Ramos (cell line): ENCODE measurements around the gene SEPTIN12.
"Not testable (repeated sequence)": the region's sequence is repeated elsewhere in the genome, so short reads cannot be mapped to it uniquely, and the experiment has no call there.

Source experiments
- in situ Hi-C: fragments of 300-500 bp; cut with MboI; formaldehyde crosslinking; loops from one replicate; pipeline ENCODE4 v1.14.3; 2022; ENCODE audit warnings: low sequenced_read_pairs; ENCODE audit not compliant: unreplicated experiment

SEPTIN12 gene

DNA sequence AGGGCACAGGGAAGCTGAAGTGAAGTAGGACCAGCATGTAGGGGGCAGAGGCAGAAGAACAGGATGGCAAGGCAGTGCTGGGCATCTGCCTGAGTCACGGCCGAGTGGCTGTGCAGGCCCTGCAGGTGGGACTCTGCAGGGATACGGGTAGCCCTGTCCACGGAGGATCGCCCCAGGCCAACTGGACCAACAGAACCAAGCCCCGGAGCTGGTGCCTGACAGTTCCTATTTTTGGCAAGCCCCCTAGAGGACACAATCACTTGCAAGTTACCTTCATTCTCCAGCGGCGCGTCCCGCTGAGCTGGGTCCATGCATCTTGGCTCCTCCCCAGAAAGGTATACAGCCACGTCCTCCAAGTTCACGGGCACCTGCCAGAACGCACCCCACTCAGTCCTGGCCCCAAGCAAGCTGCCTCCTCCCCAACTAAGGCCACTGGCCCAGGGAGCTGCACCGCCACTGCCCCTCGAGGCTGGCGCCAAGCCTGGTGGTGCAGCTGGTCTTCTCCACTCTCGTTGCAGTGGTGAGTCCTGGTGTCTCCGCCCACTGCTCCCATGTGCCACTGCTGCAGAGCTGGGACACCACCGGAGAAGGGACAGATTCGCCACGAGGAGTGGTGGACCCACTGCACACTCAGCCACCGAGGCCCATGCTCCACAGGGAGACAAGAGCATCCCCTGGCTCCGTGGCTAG lies 27.8 kb downstream of the SEPTIN12 start:
- in situ Hi-C loops: no loop called here

DNA sequence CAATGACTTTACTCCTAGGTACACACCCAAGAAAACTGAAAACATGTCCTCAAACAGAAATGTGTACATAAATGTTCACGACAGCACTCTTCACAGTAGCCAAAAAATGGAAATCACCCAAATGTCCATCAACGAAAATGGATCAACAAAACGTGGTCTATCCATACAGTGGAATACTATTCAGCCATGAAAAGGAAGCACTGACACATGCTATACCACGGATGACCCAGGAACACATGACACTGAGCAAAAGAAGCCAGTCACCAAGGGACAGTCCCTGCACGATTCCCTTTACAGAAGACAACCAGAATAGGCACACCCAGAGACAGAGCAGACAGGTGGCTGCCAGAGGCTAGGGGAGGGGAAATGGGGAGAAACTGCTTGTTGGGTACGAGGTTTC lies 32.5 kb downstream of the SEPTIN12 start:
- in situ Hi-C loops: no loop called here

DNA sequence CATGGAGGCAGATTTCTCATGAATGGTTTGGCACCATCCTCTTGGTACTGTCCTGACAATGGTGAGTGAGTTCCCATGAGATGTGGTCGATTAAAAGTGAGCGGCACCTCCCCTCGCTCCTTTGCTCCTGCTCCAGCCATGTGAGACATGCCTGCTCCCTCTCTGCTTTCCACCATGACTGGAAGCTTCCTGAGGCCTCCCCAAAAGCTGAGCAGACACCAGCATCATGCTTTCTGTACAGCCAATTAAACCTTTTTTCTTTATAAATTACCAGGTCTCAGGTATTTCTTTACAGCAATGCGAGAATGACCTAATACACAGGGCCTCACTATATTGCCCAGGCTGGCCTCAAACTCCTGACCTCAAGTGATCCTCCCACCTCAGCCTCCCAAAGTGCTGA lies 33.3 kb downstream of the SEPTIN12 start:
- in situ Hi-C loops: no loop called here

DNA sequence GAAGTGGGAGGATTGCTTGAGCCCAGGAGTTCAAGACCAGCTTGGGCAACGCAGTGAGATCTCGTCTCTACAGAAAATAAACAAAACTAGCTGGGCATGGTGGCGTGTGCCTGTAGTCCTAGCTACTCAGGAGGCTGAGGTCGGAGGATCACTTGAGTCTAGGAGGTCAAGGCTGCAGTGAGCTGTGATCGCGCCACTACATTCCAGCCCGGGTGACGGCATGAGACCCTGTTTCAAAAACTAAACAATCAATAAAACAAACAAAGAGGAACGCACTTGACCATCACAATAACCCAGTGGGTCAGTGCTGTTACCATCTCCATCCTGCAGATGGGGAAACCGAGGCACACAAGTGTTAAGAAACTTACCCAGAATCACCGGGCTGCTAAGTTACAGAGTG lies 34.9 kb downstream of the SEPTIN12 start:
- in situ Hi-C loops: no loop called here

DNA sequence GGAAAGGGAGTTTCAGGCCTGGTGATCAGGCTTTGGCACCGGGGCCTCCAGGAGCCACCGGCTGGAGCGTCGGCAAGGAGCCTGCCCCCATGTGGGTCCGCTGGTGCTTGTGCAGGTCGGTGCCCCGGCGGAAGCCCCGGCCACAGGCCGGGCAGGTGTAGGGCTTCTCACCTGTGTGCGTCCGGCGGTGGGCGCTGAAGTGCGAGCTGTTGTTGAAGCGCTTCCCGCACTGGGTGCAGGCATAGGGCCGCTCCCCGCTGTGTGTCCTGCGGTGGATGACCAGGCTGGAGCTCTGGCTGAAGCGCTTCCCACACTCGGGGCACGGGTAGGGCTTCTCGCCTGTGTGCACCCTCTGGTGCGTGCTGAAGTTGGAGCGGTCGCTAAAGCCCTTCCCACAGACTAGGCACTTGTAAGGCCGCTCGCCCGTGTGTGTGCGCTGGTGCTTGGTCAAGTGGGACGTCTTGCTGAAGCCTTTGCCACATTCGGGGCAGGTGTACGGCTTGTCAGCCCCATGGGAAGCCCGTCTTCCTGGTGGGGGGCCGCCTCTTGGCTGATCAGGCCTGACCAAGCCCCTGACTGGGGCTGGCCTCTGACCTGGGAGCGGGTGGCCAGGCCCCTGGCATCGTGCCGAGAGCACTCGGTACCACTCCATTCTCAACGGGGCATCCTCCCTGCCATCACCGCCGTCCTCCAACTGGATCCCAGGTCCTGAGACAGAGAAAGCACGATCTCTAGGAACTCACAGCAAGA lies 35.6 kb downstream of the SEPTIN12 start:
- in situ Hi-C loops: no loop called here

DNA sequence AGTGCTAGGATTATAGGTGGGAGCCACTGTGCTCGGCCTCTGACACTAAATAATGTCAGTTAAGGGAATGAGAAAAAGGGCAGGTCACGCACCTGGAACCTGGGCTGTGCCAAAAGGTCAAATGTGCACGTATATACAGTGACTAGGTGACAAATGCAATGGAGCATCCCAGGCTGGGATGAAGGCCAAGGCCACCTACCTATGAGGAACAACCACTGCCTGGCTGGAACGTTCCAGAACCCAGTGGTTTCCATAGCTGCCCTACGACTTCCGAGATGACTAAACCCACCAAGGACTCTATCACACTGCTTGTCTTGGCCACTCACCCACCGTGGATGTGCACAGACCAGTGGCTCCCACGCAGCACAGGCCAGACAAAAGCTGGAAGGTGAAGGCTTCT lies 37.2 kb downstream of the SEPTIN12 start:
- in situ Hi-C loops: no loop called here

DNA sequence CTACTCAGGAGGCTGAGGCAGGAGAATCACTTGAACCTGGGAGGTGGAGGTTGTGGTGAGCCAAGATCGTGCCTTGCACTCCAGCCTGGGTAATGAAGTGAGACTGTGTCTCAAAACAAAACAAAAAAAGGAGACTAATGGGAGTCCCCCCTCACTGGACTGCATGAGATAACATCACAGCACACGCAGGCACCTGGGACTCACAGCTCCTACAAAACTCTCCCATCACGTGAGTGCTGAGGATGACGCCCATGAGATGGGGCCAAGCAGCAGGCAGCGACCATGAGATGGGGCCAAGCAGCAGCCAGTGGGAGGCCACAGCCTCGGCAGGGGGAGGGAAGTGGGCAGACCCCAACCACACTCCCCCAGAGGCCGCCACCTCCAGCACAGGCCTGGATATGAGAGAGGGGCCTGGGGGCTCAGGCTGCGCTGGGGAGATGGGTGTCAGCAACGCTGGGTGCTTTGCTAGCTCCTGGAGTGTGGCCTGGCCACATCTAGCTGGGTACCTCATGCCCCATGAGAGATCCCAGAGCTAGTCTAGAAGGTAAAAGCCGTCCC lies 38.4 kb downstream of the SEPTIN12 start:
- in situ Hi-C loops: no loop called here

DNA sequence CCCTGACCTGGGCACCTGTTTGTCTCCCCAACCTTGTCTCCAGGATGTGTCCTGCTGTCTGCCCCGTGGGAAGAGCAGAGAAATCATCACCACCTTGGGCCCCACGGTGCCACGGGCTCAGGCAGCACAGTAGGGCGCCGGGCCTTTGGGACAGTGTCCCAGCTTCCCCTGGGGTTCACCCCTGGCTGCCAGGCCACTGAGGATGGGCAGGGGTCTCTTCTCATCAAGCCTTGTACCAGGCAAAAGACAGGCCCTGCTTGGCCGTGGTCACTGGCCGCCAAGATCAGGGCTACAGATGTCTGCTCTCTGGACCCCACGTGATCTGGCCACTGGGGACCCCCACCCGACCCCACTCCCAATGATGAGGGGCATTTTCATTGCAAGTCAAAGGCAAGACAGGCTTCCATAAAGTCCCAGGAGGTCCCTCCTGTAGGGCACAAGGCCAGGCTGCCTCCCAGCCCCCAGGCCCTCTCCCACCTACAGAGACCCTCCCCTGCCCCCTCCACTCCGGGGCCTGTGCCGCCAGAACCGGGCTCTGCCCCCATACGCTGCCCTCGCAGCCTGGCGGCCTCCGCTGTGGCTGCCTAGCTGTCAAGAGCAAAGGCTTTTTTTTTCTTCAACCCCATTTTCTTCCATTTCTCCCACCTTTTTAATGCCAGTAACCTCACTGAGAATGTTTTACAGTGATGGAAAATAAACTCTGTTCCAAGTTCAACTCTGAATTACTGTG lies 39.3 kb downstream of the SEPTIN12 start:
- in situ Hi-C loops: no loop called here

DNA sequence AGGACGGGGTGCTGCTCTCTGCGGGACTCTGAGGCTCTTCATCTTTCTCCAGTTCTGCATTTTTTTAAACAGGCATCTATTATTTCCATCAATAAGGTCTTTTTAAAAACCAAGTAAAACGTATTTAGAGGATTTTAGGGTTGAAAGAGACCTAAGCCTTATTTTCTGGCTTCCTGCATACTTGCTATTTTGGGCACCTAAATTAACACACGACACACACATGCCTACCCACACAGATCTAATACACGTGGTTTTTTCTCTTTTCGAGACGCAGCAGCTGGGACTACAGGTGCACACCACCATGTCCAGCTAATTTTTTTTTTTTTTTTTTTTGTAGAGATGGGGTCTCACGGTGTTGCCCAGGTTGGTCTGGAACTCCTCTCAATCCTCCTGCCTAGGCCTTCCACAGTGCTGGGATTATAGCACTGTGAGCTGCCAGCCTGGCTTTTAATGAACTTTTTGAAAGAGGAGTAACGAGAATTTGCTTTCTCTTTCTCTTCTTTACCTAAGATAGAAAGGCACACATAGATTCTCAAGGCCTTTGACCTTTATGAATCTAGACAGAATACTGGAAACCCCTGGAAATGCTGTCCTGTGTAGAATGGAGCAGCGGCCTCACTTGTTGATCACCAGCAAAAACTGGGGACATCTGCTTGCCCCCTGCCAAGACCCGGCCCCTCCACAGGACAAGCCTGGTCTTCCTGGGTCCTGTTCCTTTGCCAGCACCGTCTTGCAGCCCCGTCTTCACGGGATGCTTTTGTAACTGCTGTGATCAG lies 40.1 kb downstream of the SEPTIN12 start:
- in situ Hi-C loops: no loop called here

DNA sequence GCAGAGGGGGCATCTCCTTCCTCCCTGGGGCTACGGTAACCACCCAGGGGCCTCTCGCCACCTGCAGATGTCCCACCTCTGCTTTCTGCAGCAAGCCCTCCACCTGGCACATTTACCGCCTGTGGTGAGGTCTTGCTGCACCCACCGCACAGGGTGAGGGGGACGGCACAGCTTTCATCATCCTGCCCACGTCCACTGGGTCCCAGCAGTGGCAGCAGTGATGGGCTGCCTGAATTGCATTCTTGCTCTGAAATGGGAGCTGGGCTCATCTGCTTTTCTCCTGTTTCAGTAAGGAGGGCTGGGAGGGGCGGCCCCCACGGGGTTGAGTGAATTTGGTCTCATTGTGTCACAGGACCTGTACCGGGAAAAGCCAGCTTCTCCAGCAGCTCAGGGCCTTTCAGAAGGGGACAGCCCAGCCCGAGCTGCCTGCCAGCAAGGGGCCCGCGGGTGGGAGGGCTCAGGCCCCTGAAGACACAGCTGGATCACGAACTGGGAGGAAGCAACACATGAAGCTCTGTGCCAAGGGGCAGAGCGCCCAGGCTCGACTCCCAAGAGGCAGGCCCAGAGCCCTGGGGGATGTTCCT lies 41.1 kb downstream of the SEPTIN12 start:
- in situ Hi-C loops: no loop called here

DNA sequence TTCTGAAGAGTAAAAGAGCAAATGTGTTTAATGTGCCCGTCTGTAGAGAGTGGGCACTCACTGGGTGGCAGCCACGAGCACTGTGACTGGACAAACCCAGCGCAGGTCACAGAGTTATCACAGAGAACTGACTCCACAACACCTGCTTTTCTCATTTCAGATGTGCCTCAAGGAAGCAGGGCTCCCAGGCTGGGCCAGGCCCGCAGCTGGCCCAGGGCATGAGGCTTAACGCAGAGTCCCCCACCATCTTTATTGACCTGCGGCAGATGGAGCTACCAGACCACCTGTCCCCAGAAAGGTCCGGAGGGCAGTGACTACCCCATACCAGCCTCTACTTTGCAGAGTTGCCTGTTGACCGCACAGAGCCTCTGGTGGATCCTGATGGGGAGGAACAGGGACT lies 41.9 kb downstream of the SEPTIN12 start:
- in situ Hi-C loops: no loop called here

DNA sequence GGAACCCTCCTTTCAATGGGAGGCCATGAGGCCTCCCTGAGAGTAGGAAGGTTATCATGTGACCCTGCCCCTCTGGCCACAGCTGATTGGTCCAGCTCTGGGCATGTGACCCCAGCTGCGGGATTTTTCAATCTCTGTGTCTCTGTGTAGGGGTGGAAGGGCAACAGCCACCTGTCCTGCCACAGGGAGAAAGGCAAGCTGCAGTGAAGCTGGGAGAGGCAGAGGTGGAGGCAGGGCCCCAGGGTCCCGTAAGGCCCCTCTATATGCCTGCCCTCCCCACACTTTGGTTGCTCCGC lies 42.9 kb downstream of the SEPTIN12 start:
- in situ Hi-C loops: no loop called here

DNA sequence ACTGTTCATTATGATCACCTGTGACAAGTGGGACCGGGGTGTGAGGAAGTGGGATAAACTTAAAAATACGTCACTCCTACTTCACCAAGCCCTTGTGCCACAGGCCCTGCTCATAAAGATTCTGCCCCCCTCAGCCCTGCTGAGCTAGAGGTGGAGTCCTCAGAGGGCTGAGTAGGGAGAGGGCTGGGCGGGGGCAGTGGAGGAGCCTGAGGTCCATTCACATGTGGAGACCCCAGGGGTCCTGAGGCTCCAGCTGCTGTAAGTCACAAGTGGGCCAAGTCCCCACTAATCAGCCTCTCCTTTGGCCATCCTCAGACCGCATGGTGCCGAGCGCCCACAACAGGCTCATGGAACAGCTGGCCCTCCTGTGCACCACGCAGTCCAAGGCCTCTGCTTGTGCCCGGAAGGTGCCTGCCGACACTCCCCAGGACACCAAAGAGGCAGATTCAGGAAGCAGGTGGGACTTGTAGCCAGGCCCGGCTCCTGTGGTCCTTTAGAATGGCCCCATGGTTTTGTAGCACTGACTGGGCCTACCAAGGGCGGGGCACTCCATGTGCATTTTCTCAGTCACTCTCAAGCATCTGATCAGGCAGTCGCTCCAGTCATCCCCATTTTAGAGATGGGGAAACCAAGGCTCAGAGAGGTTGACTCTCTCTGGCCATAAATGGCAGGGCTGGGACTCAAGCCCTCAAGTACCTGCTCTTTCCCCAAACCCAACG lies 43.4 kb downstream of the SEPTIN12 start:
- in situ Hi-C loops: no loop called here

DNA sequence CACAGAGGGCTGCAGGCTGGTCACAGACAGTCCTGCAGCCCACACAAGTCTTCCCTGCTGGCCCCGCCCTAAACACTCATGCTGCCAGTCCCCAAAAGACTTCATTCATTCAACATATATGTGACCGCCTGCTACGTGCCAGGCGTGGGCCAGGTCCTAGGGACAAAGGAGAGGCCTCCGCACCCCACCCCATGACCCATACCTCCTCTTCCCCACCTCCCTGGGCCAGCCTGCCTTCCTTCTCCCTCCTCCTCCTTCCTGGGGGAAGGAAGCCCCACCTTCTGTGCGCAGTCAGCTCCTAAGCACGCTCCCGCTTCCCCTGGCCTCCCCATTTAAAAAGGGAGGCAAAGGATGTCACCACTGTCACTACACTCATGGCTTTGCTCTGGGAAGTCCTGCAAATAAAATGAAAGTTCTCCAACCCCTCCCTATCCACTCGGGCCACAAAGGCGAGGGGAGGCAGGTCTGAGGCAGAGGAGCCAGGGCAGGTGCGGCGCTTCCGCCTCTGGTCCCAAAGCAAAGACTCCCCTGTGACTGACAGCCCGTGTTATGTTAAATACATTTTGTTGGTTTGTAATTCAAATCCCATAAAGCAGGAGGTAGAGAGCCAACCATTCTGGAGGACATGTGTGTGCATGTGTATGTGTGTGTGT lies 44.8 kb downstream of the SEPTIN12 start:
- in situ Hi-C loops: no loop called here

DNA sequence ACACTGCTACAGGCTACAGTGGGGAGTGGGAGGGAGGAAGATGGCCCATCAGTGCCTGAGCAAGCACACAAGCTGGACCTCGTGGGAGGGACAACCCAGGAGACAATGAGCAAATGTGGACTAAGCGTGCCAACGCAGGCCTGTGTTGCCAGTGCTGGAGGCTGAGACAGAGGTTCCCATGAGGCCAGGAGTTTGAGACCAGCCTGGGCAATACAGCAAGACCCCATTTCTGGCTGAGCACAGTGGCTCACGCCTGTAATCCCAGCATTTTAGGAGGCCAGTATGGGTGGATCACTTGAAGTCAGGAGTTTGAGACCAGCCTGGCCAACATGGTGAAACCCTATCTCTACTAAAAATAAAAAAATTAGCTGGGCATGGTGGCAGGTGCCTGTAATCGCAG lies 49.8 kb downstream of the SEPTIN12 start:
- in situ Hi-C loops: not testable (repeated sequence)

DNA sequence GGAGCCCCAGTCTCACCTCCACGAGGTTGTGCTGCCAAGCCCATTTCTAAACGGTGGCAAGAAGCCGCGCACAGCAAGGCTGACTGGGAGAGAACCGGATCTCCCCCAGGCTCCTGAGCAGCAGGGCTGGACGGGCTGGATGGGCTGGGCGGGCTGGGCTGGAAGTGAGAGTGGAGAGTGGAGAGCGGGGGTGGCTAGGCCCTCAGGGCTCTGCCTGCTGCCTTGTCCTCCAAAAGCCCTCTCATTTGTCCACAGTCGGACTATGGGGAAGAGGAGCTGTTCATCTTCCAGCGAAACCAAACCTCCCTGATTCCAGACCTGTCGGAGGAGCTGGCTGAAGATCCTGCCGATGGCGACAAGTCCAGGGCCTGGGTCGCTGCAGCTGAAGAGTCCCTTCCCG lies 50.6 kb downstream of the SEPTIN12 start:
- in situ Hi-C loops: no loop called here

DNA sequence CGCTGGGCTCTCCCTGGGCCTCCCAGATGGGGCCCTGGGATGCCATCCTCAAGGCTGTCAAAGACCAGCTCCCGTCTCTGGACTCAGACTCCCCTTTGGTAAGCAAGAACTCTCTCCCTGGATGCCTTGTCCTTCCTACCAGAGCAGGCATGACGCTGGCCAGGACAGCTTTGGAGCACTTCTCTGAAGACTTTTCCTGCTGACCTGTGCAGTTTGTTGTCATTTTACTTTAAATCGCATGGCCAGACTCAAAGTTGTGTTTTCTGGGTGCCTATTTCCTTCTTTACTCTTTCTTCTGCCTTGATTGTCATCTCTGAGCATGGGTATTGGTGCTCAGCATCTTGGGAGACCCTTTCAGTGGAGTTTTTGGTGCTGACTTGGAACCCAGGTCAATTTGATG lies 51.6 kb downstream of the SEPTIN12 start:
- in situ Hi-C loops: no loop called here

DNA sequence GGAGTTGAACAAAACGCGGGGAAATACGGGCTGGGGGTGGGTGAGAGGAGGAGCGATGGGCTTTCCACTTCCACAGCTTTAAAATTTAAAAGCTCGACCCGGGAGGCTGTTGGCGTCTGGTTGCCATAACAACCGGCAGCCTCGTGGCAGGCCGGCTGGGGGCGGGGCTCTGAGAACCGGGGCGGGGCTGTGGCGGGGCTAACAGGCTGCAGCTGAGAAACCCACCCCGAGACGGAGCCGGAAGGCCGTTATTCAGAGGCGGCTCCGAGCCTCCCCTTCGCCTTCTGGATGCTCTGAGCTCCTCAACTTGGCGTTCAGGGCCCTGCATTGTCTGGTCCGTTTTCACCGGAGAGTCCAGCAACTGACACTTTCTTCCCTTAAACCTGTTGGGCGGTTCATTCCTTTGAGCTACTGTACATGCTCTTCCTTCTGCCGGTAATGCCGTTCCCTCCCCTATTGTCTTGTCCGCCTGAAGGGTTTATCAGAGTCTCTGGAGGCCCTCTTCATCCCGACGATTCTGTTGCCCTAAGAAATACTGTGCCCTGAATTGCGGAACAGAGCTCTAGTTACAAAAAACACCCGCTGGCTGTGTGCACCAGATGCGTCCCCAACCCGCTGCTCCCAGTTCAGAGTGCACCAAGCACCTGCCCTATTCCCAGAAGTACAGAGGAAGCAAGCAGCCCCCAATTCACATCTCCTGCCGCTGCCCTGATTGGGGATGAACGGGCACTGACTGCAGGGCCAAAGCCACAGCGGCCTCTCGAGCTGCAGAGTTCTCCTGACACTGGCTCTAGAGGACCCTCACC lies 53.2 kb downstream of the SEPTIN12 start:
- in situ Hi-C loops: no loop called here
